Suprapubic skin (tissue), 4 donors: ENCODE results near the gene CYTH1. TPM values are rescaled to one million over a fixed set of nuclear protein-coding genes. Genes with fewer than 3 reads are reported as not detected.
"Not testable (repeated sequence)": the region's sequence is repeated elsewhere in the genome, so short reads cannot be mapped to it uniquely, and the experiment has no call there.

ENCODE experiments used
- DNase-seq, 2 donors: peaks; one replicate each; pipeline ENCODE4 v3.0.0-alpha.2; 2019; ENCODE audit warnings: low spot score in 2 of 2
- H3K27ac ChIP-seq: fragments of 200-600 bp; sonication (generic); one replicate; pipeline ENCODE4 v1.5.1; 2019
- H3K27me3 ChIP-seq: fragments of 200-600 bp; sonication (generic); one replicate; pipeline ENCODE4 v1.5.1; 2019
- H3K36me3 ChIP-seq: fragments of 200-600 bp; sonication (generic); one replicate; pipeline ENCODE4 v1.5.1; 2019
- H3K4me1 ChIP-seq: fragments of 200-600 bp; sonication (generic); one replicate; pipeline ENCODE4 v1.5.1; 2019
- H3K4me3 ChIP-seq: fragments of 200-600 bp; sonication (generic); one replicate; pipeline ENCODE4 v1.5.1; 2019; ENCODE audit warnings: mild to moderate bottlenecking
- H3K9me3 ChIP-seq: fragments of 200-600 bp; sonication (generic); one replicate; pipeline ENCODE4 v1.5.1; 2019
- CTCF ChIP-seq, 2 donors: fragments of 200-600 bp in 1 of 2; fragments of 450-650 bp in 1 of 2; sonication (generic) in 1 of 2; IDR thresholded peaks; one replicate each; pipeline ENCODE4 v1.5.1; 2016 to 2019; ENCODE audit warnings: antibody characterized with exemption in 2 of 2, mild to moderate bottlenecking in 1 of 2, moderate library complexity in 1 of 2
- EP300 ChIP-seq: sonication (generic); formaldehyde crosslinking; IDR thresholded peaks from one replicate; pipeline ENCODE4 v1.6.1; 2017; ENCODE audit warnings: antibody characterized with exemption
- POLR2A ChIP-seq, 2 donors: fragments of 450-650 bp; IDR thresholded peaks; one replicate each; pipeline ENCODE4 v1.6.1; 2017; ENCODE audit warnings: antibody characterized with exemption in 2 of 2, mild to moderate bottlenecking in 2 of 2, moderate library complexity in 2 of 2
- POLR2AphosphoS5 ChIP-seq, 3 donors: sonication (generic); formaldehyde crosslinking; IDR thresholded peaks; one replicate each; pipeline ENCODE4 v1.6.1; 2017; ENCODE audit warnings: antibody characterized with exemption in 3 of 3
- WGBS: methylation state at CpG from one replicate; pipeline ENCODE4 v1.1.5; 2018; 5-methylcytosine and 5-hydroxymethylcytosine counted together
- total RNA-seq, 4 donors: library from RNA; depleted of rRNA; stranded (reverse); fragments of >200 nt; gene quantifications; one replicate each; pipeline ENCODE4 v1.1.0, GENCODE V29; 2016

The CYTH1 gene
- total RNA-seq, 4 donors from 2014 or later: 57.6 to 88.6 (median 74.9) TPM

DNA sequence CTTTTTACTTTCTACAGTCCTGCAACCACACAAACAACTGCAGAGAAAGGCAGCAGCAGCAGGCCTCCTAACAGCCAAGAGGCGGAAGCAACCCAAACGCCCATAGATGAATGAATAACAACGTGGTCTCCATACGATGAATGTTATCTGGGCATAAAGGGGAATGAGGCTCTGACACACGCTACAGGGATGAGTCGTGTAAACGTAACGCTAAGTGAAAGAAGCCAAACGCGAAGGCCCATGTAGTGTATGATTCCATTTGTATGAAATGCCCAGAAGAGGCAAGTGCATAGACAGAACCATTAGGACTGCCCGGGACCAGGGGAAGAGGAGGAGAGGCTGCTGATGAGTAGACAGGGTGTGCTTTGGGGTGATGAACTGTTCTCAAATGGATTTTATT is 110.1 kb downstream of the CYTH1 start:
- no peaks in the 10 kb centered on the region for H3K27me3 ChIP-seq
- no peak for DNase-seq
- 82% methylated on average over 11 of the region's 11 CpGs for WGBS
- no peaks in the 10 kb centered on the region for H3K9me3 ChIP-seq
- no peak overlapping the region for H3K27ac ChIP-seq
- H3K4me3 ChIP-seq: no peak overlapping the region
- peaks cover 33% of the 10 kb centered on the region for H3K4me1 ChIP-seq
- peaks cover 26% of the 10 kb centered on the region for H3K36me3 ChIP-seq
- TF ChIP-seq EP300 (no peak), CTCF (IDR thresholded peaks at IDR 0.05) (no peak), POLR2A (IDR thresholded peaks at IDR 0.05) (no peak), POLR2AphosphoS5 (IDR thresholded peaks at IDR 0.05) (no peak)

DNA sequence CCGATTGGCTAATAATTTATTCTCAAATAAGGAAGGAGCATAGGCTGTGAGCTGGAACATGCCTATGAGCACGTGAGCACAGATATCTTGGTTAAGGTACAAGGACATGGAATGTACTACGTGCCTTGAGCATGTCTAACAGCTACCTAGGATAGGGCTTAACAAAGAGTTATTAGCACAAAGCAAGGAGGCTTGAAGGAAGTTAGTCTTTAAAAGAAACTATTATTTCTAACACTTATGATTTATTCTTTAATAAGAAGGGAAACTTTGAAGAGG is 110.4 kb downstream of the CYTH1 start:
- H3K36me3 ChIP-seq: peaks cover 23% of the 10 kb centered on the region
- not testable (repeated sequence) for H3K27ac ChIP-seq, H3K27me3 ChIP-seq, H3K9me3 ChIP-seq, H3K4me3 ChIP-seq, DNase-seq
- WGBS: 54% methylated on average over 3 of the region's 3 CpGs
- H3K4me1 ChIP-seq: peaks cover 34% of the 10 kb centered on the region

GRCh38 chr17:78670850-78671725 is 111.0 kb downstream of the CYTH1 start:
- peak overlapping the region; percentile 4 for H3K27ac ChIP-seq

GRCh38 chr17:78669975-78670518 is 112.0 kb downstream of the CYTH1 start:
- no peaks in the 10 kb centered on the region for H3K9me3 ChIP-seq
- peak overlapping the region; percentile 4 for H3K27ac ChIP-seq
- TF ChIP-seq POLR2A (IDR thresholded peaks at IDR 0.05): no peak
- TF ChIP-seq POLR2AphosphoS5 (IDR thresholded peaks at IDR 0.05): no peak
- no peak for TF ChIP-seq EP300
- no peak for TF ChIP-seq CTCF (IDR thresholded peaks at IDR 0.05)
- H3K27me3 ChIP-seq: no peaks in the 10 kb centered on the region
- WGBS: 66% methylated on average over 23 of the region's 23 CpGs
- peak in 1 of 2 donors; percentile 67 for DNase-seq
- H3K4me1 ChIP-seq: peaks cover 49% of the 10 kb centered on the region
- no peak overlapping the region for H3K4me3 ChIP-seq
- peaks cover 7% of the 10 kb centered on the region for H3K36me3 ChIP-seq

More at GRCh38 chr17:78670850-78671725, 111.0 kb downstream of the CYTH1 start:
- Histone ChIP-seq H3K4me1 (peaks cover 40% of the 10 kb centered on the region), H3K4me3 (no peak overlapping the region), H3K36me3 (peaks cover 17% of the 10 kb centered on the region), H3K27me3 (no peaks in the 10 kb centered on the region), H3K9me3 (no peaks in the 10 kb centered on the region)
- peak in 1 of 2 donors; percentile 65 for DNase-seq
- TF ChIP-seq POLR2AphosphoS5 (IDR thresholded peaks at IDR 0.05): no peak
- no peak for TF ChIP-seq CTCF (IDR thresholded peaks at IDR 0.05)
- TF ChIP-seq EP300: no peak
- no peak for TF ChIP-seq POLR2A (IDR thresholded peaks at IDR 0.05)
- WGBS: 92% methylated on average over 20 of the region's 20 CpGs

GRCh38 chr17:78669256-78669974 is 112.7 kb downstream of the CYTH1 start:
- H3K9me3 ChIP-seq: no peaks in the 10 kb centered on the region
- DNase-seq: peak in 1 of 2 donors; percentile 70
- TF ChIP-seq EP300 (no peak), POLR2A (IDR thresholded peaks at IDR 0.05) (no peak), CTCF (IDR thresholded peaks at IDR 0.05) (no peak), POLR2AphosphoS5 (IDR thresholded peaks at IDR 0.05) (no peak)
- H3K36me3 ChIP-seq: peaks cover under 1% of the 10 kb centered on the region
- no peak overlapping the region for H3K4me3 ChIP-seq
- 91% methylated on average over 22 of the region's 22 CpGs for WGBS
- no peaks in the 10 kb centered on the region for H3K27me3 ChIP-seq
- H3K4me1 ChIP-seq: peaks cover 51% of the 10 kb centered on the region
- no peak overlapping the region for H3K27ac ChIP-seq
